Lower leg skin (tissue), 3 donors: ENCODE measurements around the gene APBA2.

Source experiments
- POLR2A ChIP-seq, 2 donors: fragments of 450-650 bp; IDR thresholded peaks; one replicate each; pipeline ENCODE4 v1.6.1; 2016 to 2017; ENCODE audit warnings: antibody characterized with exemption in 2 of 2, mild to moderate bottlenecking in 1 of 2, moderate library complexity in 1 of 2
- TF ChIP-seq, protein P1 (sequence below), 3 donors: fragments of 450-650 bp; IDR thresholded peaks; one replicate each; pipeline ENCODE4 v1.5.1; 2016; ENCODE audit warnings: antibody characterized with exemption in 3 of 3, mild to moderate bottlenecking in 3 of 3, moderate library complexity in 2 of 3

DNA sequence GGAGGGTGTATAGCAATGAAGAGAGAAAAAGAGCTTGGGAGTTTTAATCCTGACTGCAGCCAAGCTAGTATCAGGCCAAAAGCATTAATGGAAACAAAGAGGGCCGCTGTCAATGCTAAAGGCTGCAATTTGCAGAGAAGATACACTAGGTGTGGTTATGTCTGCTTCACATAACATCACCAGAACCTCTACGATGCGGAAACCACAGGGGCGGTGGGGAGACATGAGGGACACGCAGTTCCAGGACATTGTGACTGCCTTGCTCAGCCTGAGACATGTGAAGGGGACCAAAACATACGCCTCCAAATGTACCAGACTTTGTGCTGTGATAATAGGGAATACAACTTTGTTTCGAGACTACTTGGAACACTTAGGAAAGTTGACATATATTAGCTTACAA is 88.4 kb downstream of the APBA2 start:
- TF ChIP-seq POLR2A (IDR thresholded peaks at IDR 0.05): no peak
- TF ChIP-seq, protein P1, sequence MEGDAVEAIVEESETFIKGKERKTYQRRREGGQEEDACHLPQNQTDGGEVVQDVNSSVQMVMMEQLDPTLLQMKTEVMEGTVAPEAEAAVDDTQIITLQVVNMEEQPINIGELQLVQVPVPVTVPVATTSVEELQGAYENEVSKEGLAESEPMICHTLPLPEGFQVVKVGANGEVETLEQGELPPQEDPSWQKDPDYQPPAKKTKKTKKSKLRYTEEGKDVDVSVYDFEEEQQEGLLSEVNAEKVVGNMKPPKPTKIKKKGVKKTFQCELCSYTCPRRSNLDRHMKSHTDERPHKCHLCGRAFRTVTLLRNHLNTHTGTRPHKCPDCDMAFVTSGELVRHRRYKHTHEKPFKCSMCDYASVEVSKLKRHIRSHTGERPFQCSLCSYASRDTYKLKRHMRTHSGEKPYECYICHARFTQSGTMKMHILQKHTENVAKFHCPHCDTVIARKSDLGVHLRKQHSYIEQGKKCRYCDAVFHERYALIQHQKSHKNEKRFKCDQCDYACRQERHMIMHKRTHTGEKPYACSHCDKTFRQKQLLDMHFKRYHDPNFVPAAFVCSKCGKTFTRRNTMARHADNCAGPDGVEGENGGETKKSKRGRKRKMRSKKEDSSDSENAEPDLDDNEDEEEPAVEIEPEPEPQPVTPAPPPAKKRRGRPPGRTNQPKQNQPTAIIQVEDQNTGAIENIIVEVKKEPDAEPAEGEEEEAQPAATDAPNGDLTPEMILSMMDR (IDR thresholded peaks at IDR 0.05): no peak
